ENCODE data around the gene PNPLA6. TPM values are rescaled to one million over a fixed set of nuclear protein-coding genes. Genes with fewer than 3 reads are reported as not detected.

PNPLA6 gene
- total RNA-seq, 1 donor from 2014 or later = 50.6 TPM

- intact Hi-C loops (cut with DNase I) = no loop called here
- DNase-seq (ENCODE audit: missing footprints) (no peak), ATAC-seq (no peak)
Measured at GRCh38 chr19:7610491-7611240, 75.1 kb downstream of the PNPLA6 start.

Other genes with a start within 250 kb of the PNPLA6 start
- gene INSR, start 241.3 kb upstream of the PNPLA6 start, total RNA-seq = 73.5 TPM
- 8.5 TPM for gene ARHGEF18, start 186.8 kb upstream of the PNPLA6 start, total RNA-seq
- 1.2 TPM for gene PEX11G, start 46.7 kb upstream of the PNPLA6 start, total RNA-seq
- 89.6 TPM for gene ZNF358, start 19.6 kb upstream of the PNPLA6 start, total RNA-seq
- gene MCOLN1, start 13.1 kb upstream of the PNPLA6 start, total RNA-seq = 19.5 TPM
- gene CAMSAP3, start 60.1 kb downstream of the PNPLA6 start, total RNA-seq = 1.9 TPM
- 25.3 TPM for gene XAB2, start 93.8 kb downstream of the PNPLA6 start, total RNA-seq
- 205 TPM for gene PET100, start 94.1 kb downstream of the PNPLA6 start, total RNA-seq
- gene PCP2, start 98.0 kb downstream of the PNPLA6 start, total RNA-seq = 6.6 TPM
- gene STXBP2, start 101.4 kb downstream of the PNPLA6 start, total RNA-seq = 8.4 TPM
- gene RETN, start 133.3 kb downstream of the PNPLA6 start, total RNA-seq = 1.2 TPM
- gene MCEMP1, start 141.4 kb downstream of the PNPLA6 start, total RNA-seq = 1.1 TPM
- gene TRAPPC5, start 145.1 kb downstream of the PNPLA6 start, total RNA-seq = 139 TPM
- 0.30 TPM for gene FCER2, start 166.4 kb downstream of the PNPLA6 start, total RNA-seq
- 2.2 TPM for gene CLEC4G, start 196.4 kb downstream of the PNPLA6 start, total RNA-seq
- gene CD209, start 211.8 kb downstream of the PNPLA6 start, total RNA-seq = 15.6 TPM
- not detected for gene CLEC4M, start 227.5 kb downstream of the PNPLA6 start, total RNA-seq